Measurements from ENCODE around the gene SP110. TPM values are rescaled to one million over a fixed set of nuclear protein-coding genes. Genes with fewer than 3 reads are reported as not detected.

Gene SP110
- total and polyA plus RNA-seq, 2 experiments from 2014 or later: 2.3 to 8.2 TPM

DNA sequence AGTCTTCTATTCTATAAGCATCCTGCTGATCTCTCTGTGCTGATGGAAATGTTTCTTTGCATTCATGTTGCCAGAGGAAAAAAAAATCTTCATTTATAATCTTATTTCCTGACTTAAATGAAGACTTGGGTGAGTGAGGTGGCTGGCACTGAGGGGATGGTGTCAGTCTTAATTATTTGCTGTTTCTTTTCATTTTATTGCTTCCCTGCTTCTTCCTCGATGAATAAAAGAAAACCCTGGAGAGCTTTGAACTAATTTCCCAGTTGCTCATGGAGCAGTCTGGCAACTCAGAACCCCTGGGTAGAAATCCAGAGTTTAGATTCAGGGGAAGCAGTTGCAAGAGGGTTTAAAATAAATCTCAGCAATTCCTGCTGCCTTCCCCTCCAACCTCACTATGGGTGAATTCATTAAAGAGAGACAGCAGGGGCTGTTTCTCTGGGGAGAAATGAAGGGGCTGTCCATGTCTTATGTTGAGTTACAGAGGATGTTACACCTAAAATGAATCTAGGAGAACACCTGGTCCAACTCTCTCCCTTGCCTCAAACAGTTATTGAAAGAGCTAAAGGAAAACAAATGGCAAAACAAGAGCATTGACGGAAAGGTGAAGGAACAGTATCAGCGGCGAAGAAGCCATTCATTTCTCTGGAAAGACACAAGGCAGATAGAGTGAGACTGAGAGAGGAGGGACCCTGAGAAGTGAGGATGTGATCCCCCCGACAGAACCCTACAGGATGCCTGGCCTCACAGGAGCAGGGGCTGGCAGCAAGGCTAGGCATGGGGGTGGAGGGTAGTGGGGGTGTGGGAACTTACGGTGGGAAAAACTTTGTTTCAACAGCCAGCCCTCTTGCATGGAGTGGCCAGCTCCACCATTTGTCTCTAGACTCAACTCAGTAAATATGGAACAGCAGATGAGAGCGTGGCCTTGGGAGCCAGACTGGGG lies 41.0 kb downstream of the SP110 start:
- Histone ChIP-seq H3K79me2 (replicated peaks; ENCODE audit: insufficient read depth) (no peaks in the 10 kb centered on the region), H3K36me3 (ENCODE audit: insufficient read depth) (no peaks in the 10 kb centered on the region), H3K4me3 (no peak overlapping the region), H2AFZ (no peak overlapping the region; the same call in 1 of the 2 replicates), H4K20me1 (replicated peaks; ENCODE audit: insufficient read depth) (no peaks in the 10 kb centered on the region), H3K4me2 (peak overlapping the region; percentile 51; the same call in 1 of the 2 replicates), H3K9me2 (ENCODE audit: insufficient read depth) (no peaks in the 10 kb centered on the region), H3K4me1 (ENCODE audit: insufficient read depth) (peaks cover 11% of the 10 kb centered on the region), H3F3A (replicated peaks; ENCODE audit: low read depth) (no peaks in the 10 kb centered on the region), H3K27me3 (ENCODE audit: insufficient read depth) (no peaks in the 10 kb centered on the region), H3K27ac (ENCODE audit: low read depth) (no peak overlapping the region)
- H3K36me3 Mint-ChIP-seq (ENCODE audit: low read depth): peaks cover 10% of the 10 kb centered on the region
- no peak overlapping the region for H3K4me3 Mint-ChIP-seq
- H3K4me1 Mint-ChIP-seq: peaks cover 23% of the 10 kb centered on the region
- DNase-seq (ENCODE audit: low spot score) (no peak), ATAC-seq (no peak)
- peaks cover 9% of the 10 kb centered on the region; the same call in 2 of the 3 replicates for H3K9me3 Mint-ChIP-seq
- H3K27ac Mint-ChIP-seq: no peak overlapping the region
- TF ChIP-seq, protein P1, sequence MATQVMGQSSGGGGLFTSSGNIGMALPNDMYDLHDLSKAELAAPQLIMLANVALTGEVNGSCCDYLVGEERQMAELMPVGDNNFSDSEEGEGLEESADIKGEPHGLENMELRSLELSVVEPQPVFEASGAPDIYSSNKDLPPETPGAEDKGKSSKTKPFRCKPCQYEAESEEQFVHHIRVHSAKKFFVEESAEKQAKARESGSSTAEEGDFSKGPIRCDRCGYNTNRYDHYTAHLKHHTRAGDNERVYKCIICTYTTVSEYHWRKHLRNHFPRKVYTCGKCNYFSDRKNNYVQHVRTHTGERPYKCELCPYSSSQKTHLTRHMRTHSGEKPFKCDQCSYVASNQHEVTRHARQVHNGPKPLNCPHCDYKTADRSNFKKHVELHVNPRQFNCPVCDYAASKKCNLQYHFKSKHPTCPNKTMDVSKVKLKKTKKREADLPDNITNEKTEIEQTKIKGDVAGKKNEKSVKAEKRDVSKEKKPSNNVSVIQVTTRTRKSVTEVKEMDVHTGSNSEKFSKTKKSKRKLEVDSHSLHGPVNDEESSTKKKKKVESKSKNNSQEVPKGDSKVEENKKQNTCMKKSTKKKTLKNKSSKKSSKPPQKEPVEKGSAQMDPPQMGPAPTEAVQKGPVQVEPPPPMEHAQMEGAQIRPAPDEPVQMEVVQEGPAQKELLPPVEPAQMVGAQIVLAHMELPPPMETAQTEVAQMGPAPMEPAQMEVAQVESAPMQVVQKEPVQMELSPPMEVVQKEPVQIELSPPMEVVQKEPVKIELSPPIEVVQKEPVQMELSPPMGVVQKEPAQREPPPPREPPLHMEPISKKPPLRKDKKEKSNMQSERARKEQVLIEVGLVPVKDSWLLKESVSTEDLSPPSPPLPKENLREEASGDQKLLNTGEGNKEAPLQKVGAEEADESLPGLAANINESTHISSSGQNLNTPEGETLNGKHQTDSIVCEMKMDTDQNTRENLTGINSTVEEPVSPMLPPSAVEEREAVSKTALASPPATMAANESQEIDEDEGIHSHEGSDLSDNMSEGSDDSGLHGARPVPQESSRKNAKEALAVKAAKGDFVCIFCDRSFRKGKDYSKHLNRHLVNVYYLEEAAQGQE (IDR thresholded peaks at IDR 0.05; ENCODE audit: unreplicated experiment): no peak
- peaks cover 11% of the 10 kb centered on the region for H3K27me3 Mint-ChIP-seq (ENCODE audit: insufficient read depth, low read depth, poor library complexity)

DNA sequence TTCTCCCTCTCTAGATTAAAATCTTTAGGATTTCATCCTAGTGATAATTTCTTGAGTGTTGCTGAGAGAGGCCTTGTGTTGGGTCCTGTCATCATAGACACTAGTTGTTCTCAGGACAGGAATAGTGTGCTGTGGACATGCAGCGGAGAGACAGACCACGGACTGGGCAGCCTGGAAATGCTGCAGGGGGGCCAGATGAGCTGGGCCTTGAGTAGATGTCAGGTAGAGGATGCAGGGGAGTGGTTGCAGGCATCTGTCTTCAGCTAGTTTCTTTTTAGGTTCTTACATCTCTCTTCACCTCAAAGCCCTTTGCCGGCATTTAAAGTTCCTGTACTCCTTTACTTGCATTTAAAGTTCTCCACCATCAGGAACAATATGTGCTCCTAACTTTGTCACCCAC lies 42.8 kb downstream of the SP110 start:
- Histone ChIP-seq H3K9me2 (ENCODE audit: insufficient read depth) (no peaks in the 10 kb centered on the region), H3K27ac (ENCODE audit: low read depth) (no peak overlapping the region), H3K4me3 (no peak overlapping the region), H3K4me1 (ENCODE audit: insufficient read depth) (peaks cover 11% of the 10 kb centered on the region), H4K20me1 (replicated peaks; ENCODE audit: insufficient read depth) (no peaks in the 10 kb centered on the region), H3K36me3 (ENCODE audit: insufficient read depth) (no peaks in the 10 kb centered on the region), H3K4me2 (no peak overlapping the region), H3K79me2 (replicated peaks; ENCODE audit: insufficient read depth) (no peaks in the 10 kb centered on the region), H3K27me3 (ENCODE audit: insufficient read depth) (no peaks in the 10 kb centered on the region), H3F3A (replicated peaks; ENCODE audit: low read depth) (no peaks in the 10 kb centered on the region), H2AFZ (no peak overlapping the region)
- peaks cover 26% of the 10 kb centered on the region for H3K4me1 Mint-ChIP-seq
- H3K4me3 Mint-ChIP-seq: no peak overlapping the region
- H3K36me3 Mint-ChIP-seq (ENCODE audit: low read depth): peaks cover 10% of the 10 kb centered on the region
- ATAC-seq: no peak
- no peak overlapping the region for H3K27ac Mint-ChIP-seq
- DNase-seq (ENCODE audit: low spot score): no peak
- peaks cover 7% of the 10 kb centered on the region for H3K27me3 Mint-ChIP-seq (ENCODE audit: insufficient read depth, low read depth, poor library complexity)
- H3K9me3 Mint-ChIP-seq: peaks cover 9% of the 10 kb centered on the region; the same call in 2 of the 3 replicates
- TF ChIP-seq, protein P2, sequence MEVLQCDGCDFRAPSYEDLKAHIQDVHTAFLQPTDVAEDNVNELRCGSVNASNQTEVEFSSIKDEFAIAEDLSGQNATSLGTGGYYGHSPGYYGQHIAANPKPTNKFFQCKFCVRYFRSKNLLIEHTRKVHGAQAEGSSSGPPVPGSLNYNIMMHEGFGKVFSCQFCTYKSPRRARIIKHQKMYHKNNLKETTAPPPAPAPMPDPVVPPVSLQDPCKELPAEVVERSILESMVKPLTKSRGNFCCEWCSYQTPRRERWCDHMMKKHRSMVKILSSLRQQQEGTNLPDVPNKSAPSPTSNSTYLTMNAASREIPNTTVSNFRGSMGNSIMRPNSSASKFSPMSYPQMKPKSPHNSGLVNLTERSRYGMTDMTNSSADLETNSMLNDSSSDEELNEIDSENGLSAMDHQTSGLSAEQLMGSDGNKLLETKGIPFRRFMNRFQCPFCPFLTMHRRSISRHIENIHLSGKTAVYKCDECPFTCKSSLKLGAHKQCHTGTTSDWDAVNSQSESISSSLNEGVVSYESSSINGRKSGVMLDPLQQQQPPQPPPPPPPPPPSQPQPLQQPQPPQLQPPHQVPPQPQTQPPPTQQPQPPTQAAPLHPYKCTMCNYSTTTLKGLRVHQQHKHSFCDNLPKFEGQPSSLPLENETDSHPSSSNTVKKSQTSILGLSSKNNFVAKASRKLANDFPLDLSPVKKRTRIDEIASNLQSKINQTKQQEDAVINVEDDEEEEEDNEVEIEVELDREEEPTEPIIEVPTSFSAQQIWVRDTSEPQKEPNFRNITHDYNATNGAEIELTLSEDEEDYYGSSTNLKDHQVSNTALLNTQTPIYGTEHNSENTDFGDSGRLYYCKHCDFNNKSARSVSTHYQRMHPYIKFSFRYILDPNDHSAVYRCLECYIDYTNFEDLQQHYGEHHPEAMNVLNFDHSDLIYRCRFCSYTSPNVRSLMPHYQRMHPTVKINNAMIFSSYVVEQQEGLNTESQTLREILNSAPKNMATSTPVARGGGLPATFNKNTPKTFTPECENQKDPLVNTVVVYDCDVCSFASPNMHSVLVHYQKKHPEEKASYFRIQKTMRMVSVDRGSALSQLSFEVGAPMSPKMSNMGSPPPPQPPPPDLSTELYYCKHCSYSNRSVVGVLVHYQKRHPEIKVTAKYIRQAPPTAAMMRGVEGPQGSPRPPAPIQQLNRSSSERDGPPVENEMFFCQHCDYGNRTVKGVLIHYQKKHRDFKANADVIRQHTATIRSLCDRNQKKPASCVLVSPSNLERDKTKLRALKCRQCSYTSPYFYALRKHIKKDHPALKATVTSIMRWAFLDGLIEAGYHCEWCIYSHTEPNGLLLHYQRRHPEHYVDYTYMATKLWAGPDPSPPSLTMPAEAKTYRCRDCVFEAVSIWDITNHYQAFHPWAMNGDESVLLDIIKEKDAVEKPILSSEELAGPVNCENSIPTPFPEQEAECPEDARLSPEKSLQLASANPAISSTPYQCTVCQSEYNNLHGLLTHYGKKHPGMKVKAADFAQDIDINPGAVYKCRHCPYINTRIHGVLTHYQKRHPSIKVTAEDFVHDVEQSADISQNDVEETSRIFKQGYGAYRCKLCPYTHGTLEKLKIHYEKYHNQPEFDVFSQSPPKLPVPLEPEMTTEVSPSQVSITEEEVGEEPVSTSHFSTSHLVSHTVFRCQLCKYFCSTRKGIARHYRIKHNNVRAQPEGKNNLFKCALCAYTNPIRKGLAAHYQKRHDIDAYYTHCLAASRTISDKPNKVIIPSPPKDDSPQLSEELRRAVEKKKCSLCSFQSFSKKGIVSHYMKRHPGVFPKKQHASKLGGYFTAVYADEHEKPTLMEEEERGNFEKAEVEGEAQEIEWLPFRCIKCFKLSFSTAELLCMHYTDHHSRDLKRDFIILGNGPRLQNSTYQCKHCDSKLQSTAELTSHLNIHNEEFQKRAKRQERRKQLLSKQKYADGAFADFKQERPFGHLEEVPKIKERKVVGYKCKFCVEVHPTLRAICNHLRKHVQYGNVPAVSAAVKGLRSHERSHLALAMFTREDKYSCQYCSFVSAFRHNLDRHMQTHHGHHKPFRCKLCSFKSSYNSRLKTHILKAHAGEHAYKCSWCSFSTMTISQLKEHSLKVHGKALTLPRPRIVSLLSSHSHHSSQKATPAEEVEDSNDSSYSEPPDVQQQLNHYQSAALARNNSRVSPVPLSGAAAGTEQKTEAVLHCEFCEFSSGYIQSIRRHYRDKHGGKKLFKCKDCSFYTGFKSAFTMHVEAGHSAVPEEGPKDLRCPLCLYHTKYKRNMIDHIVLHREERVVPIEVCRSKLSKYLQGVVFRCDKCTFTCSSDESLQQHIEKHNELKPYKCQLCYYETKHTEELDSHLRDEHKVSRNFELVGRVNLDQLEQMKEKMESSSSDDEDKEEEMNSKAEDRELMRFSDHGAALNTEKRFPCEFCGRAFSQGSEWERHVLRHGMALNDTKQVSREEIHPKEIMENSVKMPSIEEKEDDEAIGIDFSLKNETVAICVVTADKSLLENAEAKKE (CRISPR knock-in tag; IDR thresholded peaks at IDR 0.05): no peak
- TF ChIP-seq EZH2phosphoT487 (IDR thresholded peaks at IDR 0.05; ENCODE audit: unreplicated experiment) (no peak), POLR2AphosphoS5 (IDR thresholded peaks at IDR 0.05; ENCODE audit: low read depth) (no peak), ZNF114 (CRISPR knock-in tag; IDR thresholded peaks at IDR 0.05) (no peak), EZH2 (IDR thresholded peaks at IDR 0.05; ENCODE audit: low read depth, unreplicated experiment) (no peak), ZNF331 (CRISPR knock-in tag; IDR thresholded peaks at IDR 0.05; ENCODE audit: low read depth) (no peak), STAT1 (IDR thresholded peaks at IDR 0.05; ENCODE audit: unreplicated experiment) (no peak), JUNB (IDR thresholded peaks at IDR 0.05; ENCODE audit: unreplicated experiment) (no peak)

All from GM23338 (cell line).